B cell (primary cell): ENCODE results near the gene SART1. TPM values are rescaled to one million over a fixed set of nuclear protein-coding genes. Genes with fewer than 3 reads are reported as not detected.

Experiments
- ATAC-seq: fragments of 200-7000 bp; cut with Tn5 transposase; one replicate; pipeline ENCODE4 v1.10.0; 2021; ENCODE audit warnings: low read depth, mild to moderate bottlenecking, moderate number of reproducible peaks, moderate library complexity
- CTCF ChIA-PET: fragments of 350-600 bp; sonication (Branson Sonifier 250); formaldehyde crosslinking; loops from one replicate; lab custom pipeline; 2021; ENCODE audit warnings: antibody characterized with exemption, inconsistent platforms; lab: Charles Lee
- POLR2A ChIA-PET: fragments of 350-600 bp; sonication (Branson Sonifier 250); formaldehyde crosslinking; loops from one replicate; lab custom pipeline; 2021; ENCODE audit warnings: antibody characterized with exemption; lab: Charles Lee
- DNase-seq: peaks from one replicate; pipeline ENCODE4 v3.0.0; 2013
- H2AFZ ChIP-seq: 2 replicates; pipeline ENCODE4 v1.6.1; 2012; ENCODE audit warnings: mild to moderate bottlenecking, low read depth, low read length; ENCODE audit not compliant: insufficient read depth, poor library complexity, severe bottlenecking
- H3K27ac ChIP-seq, 2 donors: 1 replicate in 1 of 2; 2 replicates in 1 of 2; pipeline ENCODE4 v1.5.1; 2012 to 2013; ENCODE audit warnings: low read length in 2 of 2, mild to moderate bottlenecking in 2 of 2, moderate library complexity in 1 of 2
- H3K27me3 ChIP-seq, 4 experiments: fragments of 200-600 bp in 1 of 4; sonication (generic) in 1 of 4; replicated peaks in 1 of 4; 1 replicate in 2 of 4; 2 replicates in 2 of 4; pipeline versions ENCODE4 v1.6.1 to v1.7.0; 2013 to 2016; ENCODE audit warnings: low read length in 3 of 4, mild to moderate bottlenecking in 2 of 4, mixed read lengths in 1 of 4, moderate library complexity in 1 of 4; ENCODE audit not compliant: insufficient read depth in 4 of 4, control insufficient read depth in 3 of 4; ENCODE audit errors: control extremely low read depth in 1 of 4
- H3K36me3 ChIP-seq, 2 experiments: replicated peaks in 1 of 2; 1 replicate in 1 of 2; 2 replicates in 1 of 2; pipeline versions ENCODE4 v1.6.1 to v1.7.1; 2013; ENCODE audit warnings: low read length in 1 of 2; ENCODE audit not compliant: insufficient read depth in 2 of 2, control insufficient read depth in 1 of 2; ENCODE audit errors: control extremely low read depth in 1 of 2, extremely low read depth in 1 of 2
- H3K4me1 ChIP-seq, 2 donors: fragments of 200-600 bp in 1 of 2; sonication (generic) in 1 of 2; 1 replicate in 1 of 2; 2 replicates in 1 of 2; pipeline versions ENCODE4 v1.5.1 to v1.6.1; 2013 to 2017; ENCODE audit warnings: low read length in 2 of 2; ENCODE audit not compliant: control insufficient read depth in 2 of 2, insufficient read depth in 2 of 2
- H3K4me2 ChIP-seq: replicated peaks from 2 replicates; pipeline ENCODE3; 2012; ENCODE audit warnings: mild to moderate bottlenecking, low read depth, low read length; ENCODE audit not compliant: poor library complexity, severe bottlenecking
- H3K4me3 ChIP-seq, 5 experiments: fragments of 200-600 bp in 1 of 5; sonication (generic) in 1 of 5; 1 replicate in 3 of 5; 2 replicates in 2 of 5; pipeline versions ENCODE4 v1.5.1 to v1.7.0; 2011 to 2016; ENCODE audit warnings: low read length in 4 of 5, mild to moderate bottlenecking in 4 of 5, low read depth in 2 of 5, control low read depth in 1 of 5, moderate library complexity in 1 of 5; ENCODE audit not compliant: insufficient read depth in 1 of 5; ENCODE audit errors: control extremely low read depth in 1 of 5, extremely low read depth in 1 of 5
- H3K79me2 ChIP-seq: fragments of 200-600 bp; sonication (generic); one replicate; pipeline ENCODE4 v1.6.0; 2016; ENCODE audit warnings: low read length; ENCODE audit not compliant: control insufficient read depth, insufficient read depth
- H3K9ac ChIP-seq: fragments of 200-600 bp; sonication (generic); 2 replicates; pipeline ENCODE4 v1.6.1; 2017; ENCODE audit warnings: mild to moderate bottlenecking, low read length, moderate library complexity
- H3K9me3 ChIP-seq, 3 donors: one replicate each; pipeline versions ENCODE4 v1.6.1 to v1.7.1; 2013; ENCODE audit warnings: low read length in 2 of 3; ENCODE audit not compliant: control insufficient read depth in 2 of 3, insufficient read depth in 1 of 3; ENCODE audit errors: control extremely low read depth in 1 of 3
- H4K20me1 ChIP-seq: 2 replicates; pipeline ENCODE4 v1.6.0; 2012; ENCODE audit warnings: mild to moderate bottlenecking, low read length; ENCODE audit not compliant: insufficient read depth, control insufficient read depth, poor library complexity, severe bottlenecking
- H3K27ac Mint-ChIP-seq: one replicate; pipeline ENCODE4 v1.8.0; 2021; ENCODE audit warnings: mixed read lengths
- H3K27me3 Mint-ChIP-seq: one replicate; pipeline ENCODE4 v1.8.0; 2021; ENCODE audit warnings: mixed read lengths
- H3K4me1 Mint-ChIP-seq: one replicate; pipeline ENCODE4 v1.8.0; 2021; ENCODE audit warnings: mixed read lengths
- H3K4me3 Mint-ChIP-seq: one replicate; pipeline ENCODE4 v1.8.0; 2021; ENCODE audit warnings: mixed read lengths
- H3K9me3 Mint-ChIP-seq: one replicate; pipeline ENCODE4 v1.8.0; 2022; ENCODE audit warnings: mixed read lengths; ENCODE audit not compliant: insufficient read depth
- CTCF ChIP-seq: fragments of 200-600 bp; IDR thresholded peaks from one replicate; pipeline ENCODE4 v1.8.0; 2022; ENCODE audit warnings: antibody characterized with exemption, mild to moderate bottlenecking
- EZH2 ChIP-seq: IDR thresholded peaks from 2 replicates; pipeline ENCODE4 v1.6.1; 2012; ENCODE audit warnings: borderline replicate concordance, low read depth, mild to moderate bottlenecking, moderate library complexity, low read length; ENCODE audit not compliant: insufficient read depth, poor library complexity, severe bottlenecking
- WGBS: methylation state at CpG from one replicate; pipeline ENCODE4 v1.1.5; 2013; ENCODE audit warnings: missing lambda C conversion rate; ENCODE audit not compliant: insufficient coverage; 5-methylcytosine and 5-hydroxymethylcytosine counted together
- intact Hi-C: fragments of 100-400 bp; cut with micrococcal nuclease; formaldehyde crosslinking; loops from one replicate; pipeline ENCODE4 v1.10.0; 2022
- polyA plus RNA-seq: library from polyadenylated mRNA; depleted of rRNA; stranded (reverse); fragments of >200 nt; gene quantifications from 2 replicates; pipeline ENCODE4 v1.2.3, GENCODE V29; 2012
- total RNA-seq, 2 donors: library from RNA; stranded (reverse); fragments of 120-200 nt in 1 of 2; gene quantifications; 1 replicate in 1 of 2; 2 replicates in 1 of 2; pipeline versions ENCODE4 v1.2.3 to v1.2.4, GENCODE V29; 2013 to 2022

SART1 gene
- total and polyA plus RNA-seq, 2 donors (not counting 1 experiment from before 2014, with no cell fraction given) = 74.5 to 102 TPM

- intact Hi-C loops = loop anchor here (1.0 to 2.0 kb wide), 3 partner anchors 9 to 38 kb away; partner anchors contain the start of genes C11orf68, CCDC85B, DRAP1 and SART1
- peak overlapping the region; percentile 89 for H2AFZ ChIP-seq
- no peak overlapping the region for H3K9ac ChIP-seq
- DNase-seq (no peak), ATAC-seq (no peak)
- H3K27me3 ChIP-seq = no peaks in the 10 kb centered on the region
- no peaks in the 10 kb centered on the region for H3K79me2 ChIP-seq
- H3K4me2 ChIP-seq = peak overlapping the region; percentile 84
- H3K27ac ChIP-seq = peak overlapping the region; percentile 40 to 79
- Mint-ChIP-seq H3K9me3 (no peaks in the 10 kb centered on the region), H3K27me3 (no peaks in the 10 kb centered on the region), H3K4me3 (peak overlapping the region; percentile 52), H3K27ac (peak overlapping the region; percentile 98), H3K4me1 (peaks cover 18% of the 10 kb centered on the region)
- no peak for TF ChIP-seq EZH2
- no peak for TF ChIP-seq CTCF
- CTCF ChIA-PET = interaction anchor here (0.8 to 3.1 kb wide), 6 partner anchors 32 to 93 kb away, joined by 4 to 18 read pairs (median 4); partner anchors contain the start of genes CCDC85B and FIBP
- 49% methylated on average over 4 of the region's 6 CpGs for WGBS
- H3K4me3 ChIP-seq = peak overlapping the region in 2 of 5 experiments; percentile 11 to 67
- H3K9me3 ChIP-seq = no peaks in the 10 kb centered on the region
- POLR2A ChIA-PET = interaction anchor here (1.2 to 1.8 kb wide), 5 partner anchors 32 to 217 kb away, joined by 3 to 9 read pairs (median 5); partner anchors contain the start of genes CCDC85B, FIBP, KAT5 and SART1
- no peaks in the 10 kb centered on the region for H3K36me3 ChIP-seq
- H4K20me1 ChIP-seq = no peaks in the 10 kb centered on the region
- peaks cover 20 to 22% of the 10 kb centered on the region in 2 donors for H3K4me1 ChIP-seq
These were observed 32.9 kb upstream of the SART1 start for GRCh38 chr11:65928667-65929066.

GRCh38 chr11:65931773-65932557 is 29.6 kb upstream of the SART1 start:
- H3K9me3 Mint-ChIP-seq = no peaks in the 10 kb centered on the region
- no peak overlapping the region for H3K4me3 Mint-ChIP-seq
- H3K4me1 Mint-ChIP-seq = peaks cover 18% of the 10 kb centered on the region
- Histone ChIP-seq H3K27ac (no peak overlapping the region), H3K4me1 (peaks cover 20 to 22% of the 10 kb centered on the region in 2 donors), H3K79me2 (no peaks in the 10 kb centered on the region), H3K9me3 (no peaks in the 10 kb centered on the region), H3K4me2 (no peak overlapping the region), H3K9ac (no peak overlapping the region), H3K4me3 (no peak overlapping the region), H2AFZ (no peak overlapping the region), H3K36me3 (no peaks in the 10 kb centered on the region), H3K27me3 (no peaks in the 10 kb centered on the region), H4K20me1 (no peaks in the 10 kb centered on the region)
- ChIA-PET POLR2A (interaction anchor here (0.7 kb wide), 1 partner anchor 42 kb away, joined by 3 read pairs; the partner anchor contains the start of gene CCDC85B), CTCF (interaction anchor here (0.8 to 1.5 kb wide), 4 partner anchors 9 to 48 kb away, joined by 3 to 6 read pairs (median 4); partner anchors contain the start of gene CCDC85B)
- DNase-seq (no peak), ATAC-seq (no peak)
- no peak overlapping the region for H3K27ac Mint-ChIP-seq
- H3K27me3 Mint-ChIP-seq = no peaks in the 10 kb centered on the region
- 84% methylated on average over 12 of the region's 13 CpGs for WGBS
- TF ChIP-seq CTCF (no peak), EZH2 (no peak)
- intact Hi-C loops = no loop called here
